ENCODE measurements around the gene HTRA1. TPM values are rescaled to one million over a fixed set of nuclear protein-coding genes. Genes with fewer than 3 reads are reported as not detected.

Gene HTRA1
- polyA plus RNA-seq, 1 donor, result 69.8 TPM

GRCh38 chr10:122530177-122530576, 68.8 kb downstream of the HTRA1 start:
- no peak for DNase-seq
- Histone ChIP-seq H3K36me3 (ENCODE audit: control insufficient read depth, insufficient read depth, low read length) (no peaks in the 10 kb centered on the region), H3K4me1 (ENCODE audit: control insufficient read depth, insufficient read depth, low read length) (peaks cover 51% of the 10 kb centered on the region), H3K9me3 (ENCODE audit: control insufficient read depth, low read depth, low read length) (peaks cover 9% of the 10 kb centered on the region), H3K27ac (ENCODE audit: low read length) (no peak overlapping the region), H3K27me3 (ENCODE audit: control insufficient read depth, insufficient read depth, low read length) (no peaks in the 10 kb centered on the region), H3K4me3 (ENCODE audit: low read length) (no peak overlapping the region)
- no CpG with 5 or more reads among the region's 11 CpGs for WGBS (ENCODE audit: insufficient coverage, low lambda C conversion rate)

GRCh38 chr10:122531261-122531660, 69.9 kb downstream of the HTRA1 start:
- Histone ChIP-seq H3K36me3 (ENCODE audit: control insufficient read depth, insufficient read depth, low read length) (no peaks in the 10 kb centered on the region), H3K9me3 (ENCODE audit: control insufficient read depth, low read depth, low read length) (peaks cover 9% of the 10 kb centered on the region), H3K27me3 (ENCODE audit: control insufficient read depth, insufficient read depth, low read length) (no peaks in the 10 kb centered on the region), H3K4me3 (ENCODE audit: low read length) (no peak overlapping the region), H3K4me1 (ENCODE audit: control insufficient read depth, insufficient read depth, low read length) (peaks cover 47% of the 10 kb centered on the region), H3K27ac (ENCODE audit: low read length) (no peak overlapping the region)
- WGBS (ENCODE audit: insufficient coverage, low lambda C conversion rate), result no CpG with 5 or more reads among the region's 5 CpGs
- DNase-seq, result peak in 1 of 2 donors; percentile 32

- no CpG with 5 or more reads among the region's 3 CpGs for WGBS (ENCODE audit: insufficient coverage, low lambda C conversion rate)
- Histone ChIP-seq H3K9me3 (ENCODE audit: control insufficient read depth, low read depth, low read length) (peaks cover 9% of the 10 kb centered on the region), H3K27me3 (ENCODE audit: control insufficient read depth, insufficient read depth, low read length) (no peaks in the 10 kb centered on the region), H3K4me1 (ENCODE audit: control insufficient read depth, insufficient read depth, low read length) (peaks cover 40% of the 10 kb centered on the region), H3K36me3 (ENCODE audit: control insufficient read depth, insufficient read depth, low read length) (no peaks in the 10 kb centered on the region), H3K4me3 (ENCODE audit: low read length) (no peak overlapping the region), H3K27ac (ENCODE audit: low read length) (peak overlapping the region; percentile 63)
- DNase-seq, result peak in 1 of 2 donors; percentile 75
These were observed 70.6 kb downstream of the HTRA1 start for GRCh38 chr10:122531939-122532338.

GRCh38 chr10:122532601-122533296, 71.4 kb downstream of the HTRA1 start:
- 0% methylated on average over 1 of the region's 6 CpGs for WGBS (ENCODE audit: insufficient coverage, low lambda C conversion rate)
- Histone ChIP-seq H3K9me3 (ENCODE audit: control insufficient read depth, low read depth, low read length) (peaks cover 9% of the 10 kb centered on the region), H3K27ac (ENCODE audit: low read length) (peak overlapping the region; percentile 66), H3K4me3 (ENCODE audit: low read length) (no peak overlapping the region), H3K27me3 (ENCODE audit: control insufficient read depth, insufficient read depth, low read length) (no peaks in the 10 kb centered on the region), H3K36me3 (ENCODE audit: control insufficient read depth, insufficient read depth, low read length) (no peaks in the 10 kb centered on the region), H3K4me1 (ENCODE audit: control insufficient read depth, insufficient read depth, low read length) (peaks cover 35% of the 10 kb centered on the region)
- DNase-seq, result peak; percentile 64 to 95

GRCh38 chr10:122537545-122537944, 76.2 kb downstream of the HTRA1 start:
- no CpG with 5 or more reads among the region's 2 CpGs for WGBS (ENCODE audit: insufficient coverage, low lambda C conversion rate)
- Histone ChIP-seq H3K4me1 (ENCODE audit: control insufficient read depth, insufficient read depth, low read length) (peaks cover 27% of the 10 kb centered on the region), H3K4me3 (ENCODE audit: low read length) (no peak overlapping the region), H3K27me3 (ENCODE audit: control insufficient read depth, insufficient read depth, low read length) (no peaks in the 10 kb centered on the region), H3K9me3 (ENCODE audit: control insufficient read depth, low read depth, low read length) (no peaks in the 10 kb centered on the region), H3K27ac (ENCODE audit: low read length) (no peak overlapping the region), H3K36me3 (ENCODE audit: control insufficient read depth, insufficient read depth, low read length) (no peaks in the 10 kb centered on the region)
- DNase-seq, result no peak

- DNase-seq, result no peak
- H3K27ac ChIP-seq (ENCODE audit: low read length), result no peak overlapping the region
- H3K9me3 ChIP-seq (ENCODE audit: control insufficient read depth, low read depth, low read length), result no peaks in the 10 kb centered on the region
- H3K36me3 ChIP-seq (ENCODE audit: control insufficient read depth, insufficient read depth, low read length), result no peaks in the 10 kb centered on the region
- WGBS (ENCODE audit: insufficient coverage, low lambda C conversion rate), result 20% methylated on average over 1 of the region's 4 CpGs
- no peaks in the 10 kb centered on the region for H3K27me3 ChIP-seq (ENCODE audit: control insufficient read depth, insufficient read depth, low read length)
- H3K4me3 ChIP-seq (ENCODE audit: low read length), result no peak overlapping the region
- peaks cover 37% of the 10 kb centered on the region for H3K4me1 ChIP-seq (ENCODE audit: control insufficient read depth, insufficient read depth, low read length)
These were observed 80.2 kb downstream of the HTRA1 start for GRCh38 chr10:122541541-122542002.

- Histone ChIP-seq H3K27ac (ENCODE audit: low read length) (peak overlapping the region; percentile 45), H3K4me3 (ENCODE audit: low read length) (no peak overlapping the region), H3K36me3 (ENCODE audit: control insufficient read depth, insufficient read depth, low read length) (no peaks in the 10 kb centered on the region), H3K27me3 (ENCODE audit: control insufficient read depth, insufficient read depth, low read length) (no peaks in the 10 kb centered on the region), H3K9me3 (ENCODE audit: control insufficient read depth, low read depth, low read length) (no peaks in the 10 kb centered on the region), H3K4me1 (ENCODE audit: control insufficient read depth, insufficient read depth, low read length) (peaks cover 59% of the 10 kb centered on the region)
- no CpG with 5 or more reads among the region's 10 CpGs for WGBS (ENCODE audit: insufficient coverage, low lambda C conversion rate)
- DNase-seq, result peak in 1 of 2 donors; percentile 51
These were observed 82.5 kb downstream of the HTRA1 start for GRCh38 chr10:122543676-122544445.

GRCh38 chr10:122544493-122544892, 83.1 kb downstream of the HTRA1 start:
- no peak for DNase-seq
- Histone ChIP-seq H3K9me3 (ENCODE audit: control insufficient read depth, low read depth, low read length) (no peaks in the 10 kb centered on the region), H3K27ac (ENCODE audit: low read length) (peak overlapping the region; percentile 40), H3K36me3 (ENCODE audit: control insufficient read depth, insufficient read depth, low read length) (no peaks in the 10 kb centered on the region), H3K4me3 (ENCODE audit: low read length) (no peak overlapping the region), H3K27me3 (ENCODE audit: control insufficient read depth, insufficient read depth, low read length) (no peaks in the 10 kb centered on the region), H3K4me1 (ENCODE audit: control insufficient read depth, insufficient read depth, low read length) (peaks cover 65% of the 10 kb centered on the region)
- WGBS (ENCODE audit: insufficient coverage, low lambda C conversion rate), result no CpG with 5 or more reads among the region's 8 CpGs

GRCh38 chr10:122546242-122546641, 84.9 kb downstream of the HTRA1 start:
- no peaks in the 10 kb centered on the region for H3K9me3 ChIP-seq (ENCODE audit: control insufficient read depth, low read depth, low read length)

GRCh38 chr10:122548407-122549085, 87.2 kb downstream of the HTRA1 start:
- Histone ChIP-seq H3K9me3 (ENCODE audit: control insufficient read depth, low read depth, low read length) (no peaks in the 10 kb centered on the region), H3K27me3 (ENCODE audit: control insufficient read depth, insufficient read depth, low read length) (no peaks in the 10 kb centered on the region), H3K4me1 (ENCODE audit: control insufficient read depth, insufficient read depth, low read length) (peaks cover 75% of the 10 kb centered on the region), H3K36me3 (ENCODE audit: control insufficient read depth, insufficient read depth, low read length) (no peaks in the 10 kb centered on the region), H3K27ac (ENCODE audit: low read length) (peak overlapping the region; percentile 87), H3K4me3 (ENCODE audit: low read length) (no peak overlapping the region)
- peak; percentile 65 to 87 for DNase-seq
- 29% methylated on average over 1 of the region's 11 CpGs for WGBS (ENCODE audit: insufficient coverage, low lambda C conversion rate)

More at GRCh38 chr10:122546242-122546641, 84.9 kb downstream of the HTRA1 start:
- H3K27ac ChIP-seq (ENCODE audit: low read length), result no peak overlapping the region
- DNase-seq, result no peak
- peaks cover 79% of the 10 kb centered on the region for H3K4me1 ChIP-seq (ENCODE audit: control insufficient read depth, insufficient read depth, low read length)
- H3K27me3 ChIP-seq (ENCODE audit: control insufficient read depth, insufficient read depth, low read length), result no peaks in the 10 kb centered on the region
- 100% methylated on average over 2 of the region's 8 CpGs for WGBS (ENCODE audit: insufficient coverage, low lambda C conversion rate)
- no peaks in the 10 kb centered on the region for H3K36me3 ChIP-seq (ENCODE audit: control insufficient read depth, insufficient read depth, low read length)
- H3K4me3 ChIP-seq (ENCODE audit: low read length), result no peak overlapping the region

Data from large intestine (tissue), 3 donors.